ENCODE data around the gene SUPT3H. TPM values are rescaled to one million over a fixed set of nuclear protein-coding genes. Genes with fewer than 3 reads are reported as not detected.

SUPT3H gene
- total and polyA plus RNA-seq, 2 donors from 2014 or later: 10.1 to 12.5 TPM

- Histone ChIP-seq H3K9me3 (ENCODE audit: control insufficient read depth in 2 of 3, insufficient read depth in 1 of 3, low read length in 3 of 3) (no peaks in the 10 kb centered on the region), H3K27ac (ENCODE audit: low read depth in 2 of 2, low read length in 2 of 2) (no peak overlapping the region), H3K27me3 (ENCODE audit: control insufficient read depth, insufficient read depth, low read length) (no peaks in the 10 kb centered on the region), H3K9ac (ENCODE audit: low read length in 3 of 3) (no peak overlapping the region), H3K36me3 (ENCODE audit: control insufficient read depth in 2 of 3, insufficient read depth in 3 of 3, low read length in 3 of 3) (no peaks in the 10 kb centered on the region), H3K4me1 (ENCODE audit: control insufficient read depth in 2 of 3, insufficient read depth in 2 of 3, low read depth in 1 of 3, low read length in 3 of 3) (no peaks in the 10 kb centered on the region), H3K4me3 (ENCODE audit: low read length in 3 of 3) (no peak overlapping the region)
- DNase-seq (no peak), FAIRE-seq (no peak)
- TF ChIP-seq CTCF (IDR thresholded peaks at IDR 0.05; ENCODE audit: borderline replicate concordance, extremely low read depth, insufficient read depth): no peak
- intact Hi-C loops (cut with DNase I): no loop called here
Measured at GRCh38 chr6:44779130-44779826, 598.5 kb downstream of the SUPT3H start.

Small RNA genes within 50 kb of the gene (microRNA-seq; reads per million reads assigned to microRNA genes)
- not detected for gene MIR586

Other genes starting within 250 kb of the SUPT3H start
- gene RUNX2, start 49.6 kb downstream of the SUPT3H start, total RNA-seq: 4.7 TPM
- 2.3 TPM for gene RUNX2, start 49.6 kb downstream of the SUPT3H start, polyA plus RNA-seq (ENCODE audit: insufficient read depth, low read depth, low replicate concordance)